ENCODE results near the gene ADAMTS9.

Gene ADAMTS9

DNA sequence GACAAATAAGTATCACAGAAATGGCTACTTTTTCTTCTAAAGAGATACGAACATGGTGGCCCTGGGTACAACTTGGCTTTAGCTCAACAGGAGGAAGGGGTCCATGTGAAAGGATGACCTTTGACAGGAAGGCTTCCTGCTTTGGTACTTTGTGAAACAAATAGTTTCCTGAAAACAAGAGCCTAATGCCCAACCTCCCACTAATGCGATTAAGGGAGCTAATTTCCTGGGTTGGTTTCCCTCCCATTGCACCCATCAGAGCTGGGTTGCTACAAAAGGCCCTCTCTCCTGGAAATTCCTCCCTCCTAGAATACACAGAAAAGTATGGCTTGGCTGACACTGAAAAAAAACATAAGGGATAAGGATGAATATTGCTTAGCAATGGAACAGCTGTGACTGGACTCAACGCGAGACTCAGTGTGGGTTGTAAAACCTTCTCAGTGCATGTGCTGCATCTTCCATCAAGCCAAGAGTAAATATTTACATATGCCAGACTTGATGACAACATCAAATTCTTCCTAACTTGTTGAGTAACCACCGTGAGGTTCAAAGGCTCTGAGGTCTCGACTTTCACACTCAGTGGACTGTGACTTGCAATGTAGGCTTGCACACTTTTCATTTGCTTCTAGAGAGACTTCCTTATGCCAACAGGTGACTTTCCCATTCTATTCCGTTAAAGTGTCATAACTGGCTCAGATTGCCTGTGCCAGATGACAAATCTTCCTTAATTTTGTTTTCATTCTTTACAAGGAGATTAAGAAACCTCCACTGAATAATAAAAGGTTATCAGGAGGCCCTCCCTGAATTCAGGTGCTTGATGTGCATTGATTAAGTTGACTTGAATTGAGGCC, 60.1 kb downstream of the ADAMTS9 start:
- TF ChIP-seq POLR2AphosphoS5 (IDR thresholded peaks at IDR 0.05; ENCODE audit: low read depth) (no peak), GABPA (IDR thresholded peaks at IDR 0.05; ENCODE audit: low read depth) (no peak), SPI1 (IDR thresholded peaks at IDR 0.05; ENCODE audit: borderline replicate concordance, low read depth) (no peak), CTCF (IDR thresholded peaks at IDR 0.05; ENCODE audit: insufficient read depth, low read length) (no peak)
- TF ChIP-seq, protein P1, sequence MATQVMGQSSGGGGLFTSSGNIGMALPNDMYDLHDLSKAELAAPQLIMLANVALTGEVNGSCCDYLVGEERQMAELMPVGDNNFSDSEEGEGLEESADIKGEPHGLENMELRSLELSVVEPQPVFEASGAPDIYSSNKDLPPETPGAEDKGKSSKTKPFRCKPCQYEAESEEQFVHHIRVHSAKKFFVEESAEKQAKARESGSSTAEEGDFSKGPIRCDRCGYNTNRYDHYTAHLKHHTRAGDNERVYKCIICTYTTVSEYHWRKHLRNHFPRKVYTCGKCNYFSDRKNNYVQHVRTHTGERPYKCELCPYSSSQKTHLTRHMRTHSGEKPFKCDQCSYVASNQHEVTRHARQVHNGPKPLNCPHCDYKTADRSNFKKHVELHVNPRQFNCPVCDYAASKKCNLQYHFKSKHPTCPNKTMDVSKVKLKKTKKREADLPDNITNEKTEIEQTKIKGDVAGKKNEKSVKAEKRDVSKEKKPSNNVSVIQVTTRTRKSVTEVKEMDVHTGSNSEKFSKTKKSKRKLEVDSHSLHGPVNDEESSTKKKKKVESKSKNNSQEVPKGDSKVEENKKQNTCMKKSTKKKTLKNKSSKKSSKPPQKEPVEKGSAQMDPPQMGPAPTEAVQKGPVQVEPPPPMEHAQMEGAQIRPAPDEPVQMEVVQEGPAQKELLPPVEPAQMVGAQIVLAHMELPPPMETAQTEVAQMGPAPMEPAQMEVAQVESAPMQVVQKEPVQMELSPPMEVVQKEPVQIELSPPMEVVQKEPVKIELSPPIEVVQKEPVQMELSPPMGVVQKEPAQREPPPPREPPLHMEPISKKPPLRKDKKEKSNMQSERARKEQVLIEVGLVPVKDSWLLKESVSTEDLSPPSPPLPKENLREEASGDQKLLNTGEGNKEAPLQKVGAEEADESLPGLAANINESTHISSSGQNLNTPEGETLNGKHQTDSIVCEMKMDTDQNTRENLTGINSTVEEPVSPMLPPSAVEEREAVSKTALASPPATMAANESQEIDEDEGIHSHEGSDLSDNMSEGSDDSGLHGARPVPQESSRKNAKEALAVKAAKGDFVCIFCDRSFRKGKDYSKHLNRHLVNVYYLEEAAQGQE (IDR thresholded peaks at IDR 0.05; ENCODE audit: insufficient replicate concordance, low read depth), result no peak
- Histone ChIP-seq H3K4me3 (replicated peaks; ENCODE audit: insufficient read depth, low read length) (no peak overlapping the region), H3K27me3 (ENCODE audit: insufficient read depth, poor library complexity, severe bottlenecking) (no peaks in the 10 kb centered on the region), H3K27ac (replicated peaks) (no peak overlapping the region)
- DNase-seq (ENCODE audit: low read depth in 1 of 2, low spot score in 1 of 2), result no peak

DNA sequence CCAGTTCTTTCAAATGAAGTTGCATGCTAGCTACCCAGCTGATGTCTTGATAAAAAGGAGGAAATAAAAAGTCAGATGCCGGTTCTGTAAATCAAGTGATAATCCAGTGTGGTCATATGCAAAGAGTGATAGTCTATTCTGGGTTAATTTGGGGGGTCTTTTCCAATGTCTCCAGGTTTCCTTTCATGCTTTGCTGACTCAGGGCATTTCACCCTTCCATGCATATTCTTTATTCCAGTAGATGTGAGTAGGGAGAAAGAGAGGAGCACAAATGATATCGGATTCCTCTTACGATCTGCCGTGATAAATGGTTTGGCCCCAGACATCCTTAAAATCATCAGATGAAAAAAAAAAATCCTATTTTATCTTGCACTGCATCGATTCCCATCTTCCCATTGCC, 60.8 kb downstream of the ADAMTS9 start:
- TF ChIP-seq GABPA (IDR thresholded peaks at IDR 0.05; ENCODE audit: low read depth), result no peak
- no peak for TF ChIP-seq SPI1 (IDR thresholded peaks at IDR 0.05; ENCODE audit: borderline replicate concordance, low read depth)
- no peak for TF ChIP-seq POLR2AphosphoS5 (IDR thresholded peaks at IDR 0.05; ENCODE audit: low read depth)
- TF ChIP-seq CTCF (IDR thresholded peaks at IDR 0.05; ENCODE audit: insufficient read depth, low read length), result no peak
- TF ChIP-seq, protein P1 (IDR thresholded peaks at IDR 0.05; ENCODE audit: insufficient replicate concordance, low read depth), result no peak
- H3K4me3 ChIP-seq (replicated peaks; ENCODE audit: insufficient read depth, low read length), result no peak overlapping the region
- DNase-seq (ENCODE audit: low read depth in 1 of 2, low spot score in 1 of 2), result no peak
- no peaks in the 10 kb centered on the region for H3K27me3 ChIP-seq (ENCODE audit: insufficient read depth, poor library complexity, severe bottlenecking)
- H3K27ac ChIP-seq (replicated peaks), result no peak overlapping the region

- no peak overlapping the region for H3K4me3 ChIP-seq (replicated peaks; ENCODE audit: insufficient read depth, low read length)
- no peaks in the 10 kb centered on the region for H3K27me3 ChIP-seq (ENCODE audit: insufficient read depth, poor library complexity, severe bottlenecking)
- no peak overlapping the region for H3K27ac ChIP-seq (replicated peaks)
- DNase-seq (ENCODE audit: low read depth in 1 of 2, low spot score in 1 of 2), result no peak
- no peak for TF ChIP-seq POLR2AphosphoS5 (IDR thresholded peaks at IDR 0.05; ENCODE audit: low read depth)
- TF ChIP-seq GABPA (IDR thresholded peaks at IDR 0.05; ENCODE audit: low read depth), result no peak
- TF ChIP-seq, protein P1 (IDR thresholded peaks at IDR 0.05; ENCODE audit: insufficient replicate concordance, low read depth), result no peak
- no peak for TF ChIP-seq CTCF (IDR thresholded peaks at IDR 0.05; ENCODE audit: insufficient read depth, low read length)
- TF ChIP-seq SPI1 (IDR thresholded peaks at IDR 0.05; ENCODE audit: borderline replicate concordance, low read depth), result no peak
These were observed 62.4 kb downstream of the ADAMTS9 start for GRCh38 chr3:64625381-64625780.
